RKO (cell line): ENCODE data around the gene CYFIP1.

ENCODE experiments used
- DNase-seq: peaks from one replicate; pipeline ENCODE4 v3.0.0-alpha.2; 2016; ENCODE audit warnings: low spot score

The CYFIP1 gene

GRCh38 chr15:22867886-22868285, 112.3 kb downstream of the CYFIP1 start:
- DNase-seq = no peak

DNA sequence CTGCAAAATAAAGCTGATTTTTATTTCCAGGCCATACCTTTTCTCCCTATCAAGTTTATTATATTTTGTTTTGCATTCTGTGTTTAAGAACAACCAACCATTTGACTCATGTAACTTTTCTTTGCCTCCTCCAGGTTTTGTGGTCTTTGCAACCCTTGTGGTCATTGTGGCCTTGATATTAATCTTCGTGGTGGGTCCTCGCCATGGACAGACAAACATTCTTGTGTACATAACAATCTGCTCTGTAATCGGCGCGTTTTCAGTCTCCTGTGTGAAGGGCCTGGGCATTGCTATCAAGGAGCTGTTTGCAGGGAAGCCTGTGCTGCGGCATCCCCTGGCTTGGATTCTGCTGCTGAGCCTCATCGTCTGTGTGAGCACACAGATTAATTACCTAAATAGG, 114.1 kb downstream of the CYFIP1 start:
- no peak for DNase-seq

DNA sequence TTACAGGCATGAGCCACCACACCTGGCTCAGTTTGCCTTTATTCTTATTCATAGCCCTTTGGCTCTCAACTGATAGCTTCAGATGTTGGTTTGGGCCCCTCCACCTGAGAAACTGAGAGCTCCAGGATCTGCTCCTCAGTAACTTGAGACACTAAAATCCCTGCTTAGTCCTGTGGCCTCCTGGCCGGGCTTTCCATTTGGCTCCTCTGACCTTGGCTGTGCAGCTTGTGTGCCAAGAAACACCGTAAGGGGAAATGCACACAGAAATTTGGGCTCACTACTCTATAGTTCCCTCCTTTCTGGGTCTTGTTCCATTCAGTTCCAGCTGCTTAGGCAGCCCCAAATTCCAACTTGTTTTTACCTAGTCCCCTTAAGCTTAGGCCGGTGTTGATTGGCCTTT, 116.8 kb downstream of the CYFIP1 start:
- DNase-seq = no peak

GRCh38 chr15:22861161-22861560, 119.0 kb downstream of the CYFIP1 start:
- DNase-seq = no peak

GRCh38 chr15:22856659-22857058, 123.5 kb downstream of the CYFIP1 start:
- no peak for DNase-seq

GRCh38 chr15:22855791-22856190, 124.4 kb downstream of the CYFIP1 start:
- DNase-seq = no peak

- no peak for DNase-seq
Observed at GRCh38 chr15:22851513-22851912, 128.7 kb downstream of the CYFIP1 start.

DNA sequence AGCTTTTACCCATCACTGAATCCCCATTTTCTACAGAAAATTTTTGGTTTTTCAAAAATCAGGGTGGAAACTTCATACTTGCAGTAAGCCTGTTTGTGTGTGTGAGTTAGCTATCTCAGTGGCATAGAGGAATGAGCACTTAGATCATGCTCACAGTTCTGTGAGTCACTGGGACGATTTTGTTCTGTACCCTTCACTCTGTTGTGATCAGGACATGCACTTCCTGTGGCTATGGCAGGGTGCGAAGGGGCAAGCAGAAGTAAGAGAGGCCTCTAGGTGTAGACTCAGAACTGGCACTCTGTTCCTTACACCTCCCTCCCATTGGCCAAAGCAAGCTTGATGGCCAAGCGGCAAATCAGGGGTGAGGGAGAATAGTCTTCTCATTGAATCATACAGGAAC, 130.1 kb downstream of the CYFIP1 start:
- DNase-seq = peak; percentile 16

GRCh38 chr15:22846073-22846472, 134.1 kb downstream of the CYFIP1 start:
- DNase-seq = no peak

DNA sequence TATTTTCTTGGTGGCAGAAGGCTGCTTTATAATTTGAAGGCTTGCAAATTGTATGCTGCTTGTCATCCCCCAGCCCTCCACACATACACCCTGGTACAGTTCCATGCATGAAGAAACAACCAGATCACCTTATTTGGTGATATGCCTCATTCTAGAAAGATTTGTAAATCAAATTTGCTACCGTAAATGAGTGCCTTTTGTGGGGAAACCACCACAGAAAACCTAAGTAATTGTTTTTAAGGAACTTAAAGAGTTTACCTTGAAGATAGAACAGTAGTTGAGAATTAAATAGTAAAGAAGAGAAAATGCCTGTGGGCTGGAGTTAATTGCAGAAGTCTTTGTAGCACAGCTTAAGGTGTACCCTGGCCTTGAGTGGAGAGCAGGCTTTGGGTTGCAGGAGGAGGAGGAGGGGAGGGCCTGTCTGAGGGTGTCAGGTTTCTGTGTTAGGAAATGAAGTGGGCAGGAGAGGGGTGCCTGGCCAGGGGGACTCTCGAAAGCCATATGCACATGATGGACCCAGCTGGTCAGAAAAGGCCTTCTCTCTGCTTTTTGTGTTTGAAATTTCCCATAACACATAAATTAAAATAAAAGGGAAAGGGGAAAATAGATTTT, 134.8 kb downstream of the CYFIP1 start:
- no peak for DNase-seq

DNA sequence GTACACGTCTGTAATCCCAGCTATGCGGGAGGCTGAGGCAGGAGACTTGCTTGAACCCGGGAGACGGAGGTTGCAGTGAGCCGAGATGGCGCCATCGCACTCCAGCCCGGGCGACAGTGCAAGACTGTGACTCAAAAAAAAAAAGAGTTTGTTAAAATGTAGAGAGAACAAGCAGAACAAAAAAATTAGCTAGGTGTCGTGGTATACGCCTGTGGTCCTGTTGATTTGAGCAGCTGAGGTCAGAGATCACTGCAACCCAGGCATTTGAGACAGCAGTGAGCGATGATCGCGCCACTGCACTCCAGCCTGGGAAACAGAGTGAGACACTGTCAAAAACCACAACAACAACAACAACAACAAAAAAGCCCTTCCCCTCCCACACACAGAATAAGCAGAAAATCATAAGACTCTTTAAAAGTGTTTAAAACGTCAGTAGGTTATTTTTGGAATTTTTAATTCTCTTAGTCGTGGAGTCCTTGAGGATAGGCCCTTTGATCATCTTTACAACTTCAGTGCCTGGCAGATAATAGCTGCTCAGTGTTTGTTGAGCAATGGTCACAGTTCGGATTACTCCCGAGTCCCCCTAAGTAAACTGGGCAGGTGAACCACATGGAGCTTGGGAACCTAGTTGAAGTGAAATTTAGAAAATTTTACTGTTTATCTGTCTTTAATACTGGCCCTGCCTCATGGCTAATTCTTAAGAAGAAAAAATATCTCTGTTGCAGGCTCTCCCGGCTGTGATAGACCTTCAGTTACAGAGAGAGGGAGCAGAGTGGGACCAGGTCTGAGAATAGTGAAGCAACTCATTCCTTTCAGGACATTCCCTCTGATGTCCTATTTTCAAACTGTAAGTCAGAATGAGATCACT, 135.5 kb downstream of the CYFIP1 start:
- DNase-seq = no peak

GRCh38 chr15:22839046-22839695, 141.0 kb downstream of the CYFIP1 start:
- peak; percentile 50 for DNase-seq

DNA sequence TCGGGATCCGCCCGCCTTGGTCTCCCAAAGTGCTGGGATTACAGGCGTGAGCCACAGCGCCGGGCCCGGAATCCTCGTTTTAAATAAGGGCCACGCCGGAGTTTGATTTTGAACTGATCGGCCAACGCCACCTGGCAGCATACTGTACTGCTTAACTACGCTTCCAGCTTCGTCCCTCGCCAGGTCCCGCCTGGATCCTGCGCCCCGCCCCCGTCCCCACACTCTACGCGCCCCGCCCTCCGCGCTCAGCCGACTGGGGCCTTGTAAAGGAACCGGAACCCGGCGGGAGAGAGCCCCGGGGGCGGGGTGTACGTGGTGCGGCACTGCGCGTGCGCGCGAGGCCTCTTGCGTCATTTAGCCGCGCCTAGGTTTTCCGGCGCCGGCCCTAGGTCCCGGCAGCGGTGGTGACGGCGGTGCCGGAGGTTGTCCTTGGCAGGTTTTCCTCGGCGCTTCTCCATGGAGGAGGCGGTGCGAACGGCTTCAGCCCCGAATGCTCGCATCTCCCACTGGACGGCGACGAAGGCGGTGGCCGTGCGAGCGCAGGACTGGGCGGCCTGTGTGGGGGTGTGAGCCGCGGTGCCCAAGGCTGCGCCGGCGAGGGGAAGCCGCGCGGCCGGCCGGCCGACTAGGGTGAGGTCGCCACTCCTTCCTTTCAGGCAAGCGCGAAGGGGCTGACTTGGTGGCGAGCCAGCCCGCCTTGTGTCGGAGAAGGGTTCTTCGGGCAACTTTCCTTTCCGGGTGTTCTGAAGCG, 141.7 kb downstream of the CYFIP1 start, which contains the start of gene NIPA2:
Gene NIPA2, plus strand, starts transcription at position 375 of the 751 bp plus-strand sequence. CDS start 13,066 bp downstream, outside the sequence.
- peak; percentile 98 for DNase-seq

DNA sequence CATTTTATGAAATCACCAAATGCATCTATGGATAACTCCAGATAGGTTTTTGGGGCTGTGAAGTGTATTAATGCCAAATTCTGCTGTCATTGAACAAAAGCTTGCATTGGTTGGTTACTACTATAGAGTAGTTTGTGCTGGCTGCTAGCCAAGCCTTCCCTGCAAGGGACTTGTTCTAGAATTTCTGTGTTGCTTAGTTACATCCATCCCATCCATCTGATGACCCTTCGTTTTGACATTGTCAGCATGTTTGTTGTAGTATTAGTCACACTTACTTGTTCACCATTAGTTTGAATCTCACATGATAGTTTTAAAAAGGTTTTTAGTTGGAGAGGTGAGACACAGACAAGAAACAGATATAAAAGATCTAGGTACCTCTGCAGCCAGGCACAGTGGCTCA, 148.7 kb downstream of the CYFIP1 start:
- DNase-seq = peak; percentile 41

DNA sequence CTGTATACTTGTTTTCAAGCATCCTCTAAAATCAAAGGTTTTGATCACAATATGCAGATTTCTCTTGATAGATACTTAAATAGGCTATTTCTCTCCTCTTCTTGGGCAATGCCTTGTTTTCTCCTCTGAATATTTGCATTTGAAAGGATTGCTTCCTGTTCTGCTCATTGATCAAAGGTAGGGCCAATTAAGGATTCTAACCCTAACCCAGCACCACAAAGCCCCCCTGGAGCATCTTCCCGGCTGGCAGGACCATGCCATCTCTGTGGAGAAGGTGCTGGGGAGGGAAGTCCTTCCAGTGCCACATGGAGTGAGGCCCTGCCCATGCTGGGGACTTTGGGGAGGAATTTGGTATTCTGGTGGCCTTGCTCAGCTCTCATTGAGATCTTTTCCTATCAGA, 153.0 kb downstream of the CYFIP1 start:
- DNase-seq = no peak

- no peak for DNase-seq
Observed at GRCh38 chr15:22823495-22824128, 156.6 kb downstream of the CYFIP1 start.

GRCh38 chr15:22819651-22820050, 160.5 kb downstream of the CYFIP1 start:
- no peak for DNase-seq
